ENCODE measurements around the gene ST3GAL5.
"Not testable (repeated sequence)": the region's sequence is repeated elsewhere in the genome, so short reads cannot be mapped to it uniquely, and the experiment has no call there.

Gene ST3GAL5

DNA sequence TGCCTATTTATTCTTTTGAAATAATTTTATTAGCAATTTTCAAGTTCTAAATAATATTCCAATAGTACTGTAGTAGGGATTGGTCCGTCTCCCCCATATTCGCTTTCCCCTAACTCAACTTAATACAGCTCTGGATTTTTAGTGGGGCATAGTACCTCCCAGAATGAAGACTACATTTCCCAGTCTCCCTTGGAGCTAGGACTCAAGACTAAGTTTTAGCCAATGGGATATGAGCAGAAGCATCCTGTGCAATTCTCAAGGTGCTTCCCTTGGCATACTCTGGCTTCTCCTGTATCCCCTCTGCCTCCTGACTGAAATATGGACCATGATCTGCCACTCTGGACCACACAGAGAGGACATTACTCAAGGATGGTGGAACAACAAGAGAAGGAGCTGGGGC is 24.1 kb downstream of the ST3GAL5 start:
- no peak for DNase-seq

DNA sequence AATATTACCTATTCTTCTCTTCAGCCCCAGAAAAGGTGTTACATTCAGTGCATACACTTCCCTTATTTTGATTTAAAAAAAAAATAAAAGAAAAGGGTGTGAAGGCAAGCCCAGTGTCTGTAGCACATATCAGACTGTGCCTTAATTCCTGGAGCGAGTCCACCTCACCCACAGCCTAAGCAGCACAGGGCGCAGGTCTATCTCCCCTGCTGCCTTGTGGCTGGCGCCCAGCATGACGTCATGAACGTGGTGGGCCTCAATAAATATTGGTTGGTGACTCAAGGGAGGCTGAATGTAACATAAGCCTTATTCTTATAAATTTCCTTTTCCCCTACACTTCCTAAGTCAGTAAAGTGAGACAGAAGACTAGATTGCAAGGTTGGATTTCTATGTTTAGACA is 26.4 kb downstream of the ST3GAL5 start:
- DNase-seq: no peak

DNA sequence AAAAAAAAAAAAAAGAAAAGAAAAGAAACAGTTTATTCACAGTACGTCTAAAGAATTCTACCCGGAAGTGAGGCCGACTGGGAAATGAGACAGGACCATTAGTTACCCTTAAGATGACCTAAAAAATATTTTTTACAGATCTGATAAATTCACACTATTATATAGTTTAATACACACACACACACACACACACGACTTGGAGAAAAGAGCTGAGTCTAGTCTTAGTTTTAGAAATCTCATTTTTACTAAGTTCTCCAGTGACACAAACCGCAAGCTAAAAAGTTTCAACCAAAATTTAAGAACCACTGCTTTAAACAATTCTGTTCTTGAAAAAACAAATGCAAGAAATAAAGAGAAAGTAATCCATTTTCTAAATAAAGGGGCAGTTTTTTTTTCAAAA is 27.1 kb downstream of the ST3GAL5 start:
- DNase-seq: no peak

DNA sequence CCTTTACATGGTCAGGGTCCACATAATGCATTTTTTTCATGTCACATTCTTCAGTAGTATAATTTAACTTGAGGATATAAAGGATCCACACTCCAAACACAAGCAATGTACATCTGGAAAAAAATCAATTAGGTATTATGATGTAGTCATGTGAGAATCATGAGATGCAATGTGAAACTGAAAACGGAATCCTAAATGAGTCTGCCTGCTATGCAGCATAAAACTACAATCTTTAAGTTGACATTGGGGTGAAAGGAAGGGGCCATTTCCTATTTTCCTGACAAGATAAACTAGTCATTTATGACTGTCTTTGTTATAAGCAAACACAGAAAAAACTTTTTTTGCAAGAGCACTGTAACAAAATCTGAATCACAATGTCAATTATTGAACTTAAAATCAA is 27.6 kb downstream of the ST3GAL5 start:
- DNase-seq: no peak

DNA sequence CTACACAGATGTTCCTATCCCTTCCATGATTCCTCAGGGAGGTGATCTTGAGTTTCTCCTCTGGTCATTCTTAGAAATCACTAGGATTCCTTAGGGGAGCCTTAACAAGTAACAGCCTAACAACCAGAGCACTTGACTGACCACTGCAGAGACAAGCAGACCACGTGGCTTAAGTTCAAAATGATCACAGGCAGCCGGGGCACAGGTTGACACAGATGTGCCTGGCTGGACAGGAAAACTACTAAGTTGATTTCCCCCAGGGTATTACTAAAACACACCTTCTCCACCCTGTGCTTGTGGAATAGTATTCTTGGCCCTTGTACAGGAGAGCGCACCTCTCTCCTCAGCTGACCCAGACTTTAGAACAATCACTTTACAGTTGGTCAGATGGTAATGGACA is 29.9 kb downstream of the ST3GAL5 start:
- DNase-seq: no peak

DNA sequence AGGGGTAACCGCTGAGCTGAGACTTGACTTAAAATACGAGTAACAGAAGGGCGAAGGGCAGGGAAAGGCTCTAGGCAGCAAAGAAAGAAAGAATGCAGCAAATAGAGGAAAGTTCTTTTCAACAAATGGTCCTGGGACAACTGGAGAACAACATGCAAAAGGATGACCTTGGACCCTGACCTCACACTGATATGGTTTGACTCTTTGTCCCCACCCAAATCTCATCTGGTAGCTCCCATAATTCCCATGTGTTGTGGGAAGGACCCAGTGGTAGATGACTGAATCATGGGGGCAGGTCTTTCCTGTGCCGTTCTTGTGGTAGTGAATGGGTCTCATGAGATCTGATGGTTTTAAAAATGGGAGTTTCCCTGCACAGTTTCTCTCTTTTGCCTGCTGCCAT is 33.9 kb downstream of the ST3GAL5 start:
- DNase-seq: no peak

DNA sequence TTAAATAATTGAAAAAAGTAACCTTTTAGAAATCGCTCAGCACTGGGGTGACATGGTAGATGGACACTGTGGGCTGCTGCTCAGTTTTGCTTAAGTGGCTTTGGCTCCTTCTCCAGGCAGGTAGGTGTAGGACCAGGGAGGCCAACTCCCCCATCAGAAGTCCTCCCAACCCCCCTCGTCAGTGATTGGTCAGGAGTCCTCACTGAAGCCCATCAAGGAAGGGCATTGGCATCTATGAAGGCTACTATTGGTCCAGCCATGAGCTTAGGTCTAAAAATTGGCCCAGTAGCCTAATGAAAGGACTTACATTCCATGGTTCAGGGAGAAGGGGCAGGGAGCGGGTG is 34.7 kb downstream of the ST3GAL5 start:
- no peak for DNase-seq

DNA sequence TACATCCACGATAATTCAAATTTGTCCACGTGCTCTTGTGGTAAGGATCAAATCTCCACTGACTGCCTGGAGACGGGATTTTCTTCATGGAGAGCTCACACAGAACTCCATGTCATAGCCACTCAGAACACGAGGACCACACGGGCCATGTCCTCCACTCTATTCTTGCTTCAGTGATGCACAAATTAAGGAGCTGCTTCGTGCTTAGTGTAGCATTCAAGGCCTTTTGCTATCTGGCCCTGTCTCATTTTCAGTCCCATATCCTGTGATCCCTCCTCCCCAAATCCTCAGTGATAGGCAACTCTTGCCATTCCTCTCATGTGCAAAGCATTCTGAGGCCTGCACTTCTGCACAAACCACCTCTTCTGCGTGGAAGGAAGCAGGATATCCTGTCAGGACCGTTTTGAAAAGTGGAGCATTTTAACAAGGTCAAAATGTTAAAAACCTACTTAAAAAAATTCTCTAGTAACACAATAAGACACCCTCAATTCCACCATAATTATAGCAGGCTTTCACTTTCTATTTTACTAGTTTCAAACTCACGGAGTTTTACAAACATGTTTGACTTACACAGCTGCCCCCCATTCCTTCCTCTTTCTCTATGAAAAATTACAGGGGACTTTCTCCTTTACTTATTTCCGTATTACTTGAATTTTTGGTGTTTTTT is 35.2 kb downstream of the ST3GAL5 start:
- no peak for DNase-seq

DNA sequence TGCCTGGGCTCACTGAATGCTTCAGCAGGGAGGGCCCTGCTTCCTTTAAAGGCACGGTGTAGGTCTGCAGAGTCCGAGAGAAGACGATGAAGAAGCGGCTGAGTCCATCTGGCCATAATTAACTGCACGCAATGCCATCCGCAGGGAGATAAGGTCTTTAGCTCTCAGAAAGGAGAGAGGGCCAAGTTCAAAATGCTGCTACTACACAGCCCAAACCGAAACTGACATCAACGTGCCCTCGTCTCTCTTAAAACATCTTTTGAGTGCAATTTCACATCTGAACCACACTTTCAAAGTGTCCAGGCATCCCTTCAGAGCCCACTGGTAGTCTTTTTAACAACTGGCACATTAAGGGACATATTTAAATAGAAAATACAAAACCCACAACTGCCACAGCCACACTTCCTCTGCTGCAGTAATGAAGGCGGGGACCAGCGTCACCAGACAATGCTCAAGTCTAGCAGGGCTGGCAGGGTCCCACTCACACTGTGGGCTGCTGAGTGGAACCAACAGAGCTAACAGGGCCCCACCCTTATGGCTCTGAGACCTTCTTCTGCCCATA is 35.8 kb downstream of the ST3GAL5 start:
- DNase-seq: no peak

DNA sequence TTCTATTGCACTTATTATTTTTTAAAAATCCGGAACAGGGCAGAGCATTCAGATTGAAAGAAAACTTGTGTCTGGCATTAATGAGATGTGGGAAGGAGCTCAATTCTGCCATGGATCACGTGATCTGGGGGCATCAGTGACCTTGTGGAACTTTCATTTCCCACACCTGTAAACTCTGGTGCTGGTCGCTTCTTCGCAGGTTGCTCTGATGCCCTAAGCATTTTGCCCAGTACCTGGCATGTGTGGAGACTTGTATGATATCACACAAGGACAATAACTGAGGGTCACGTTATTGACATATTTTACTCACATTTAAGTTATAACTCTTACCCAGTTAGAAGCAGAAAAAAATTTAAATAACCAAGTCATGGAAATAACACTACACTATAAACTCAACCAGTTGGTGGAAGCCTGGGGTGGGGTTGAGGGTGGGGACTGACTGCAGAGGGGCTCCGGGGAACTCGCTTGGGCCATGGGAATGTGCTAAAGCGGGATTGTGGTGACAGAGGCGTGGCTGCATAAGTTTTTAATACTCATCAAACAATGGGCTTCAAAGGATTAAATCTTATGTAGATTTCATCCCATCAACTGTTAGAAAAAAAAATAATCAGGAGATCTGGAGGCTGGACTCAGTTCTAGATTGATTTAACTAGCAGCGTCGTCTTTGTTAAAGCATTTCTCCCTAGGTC is 36.5 kb downstream of the ST3GAL5 start:
- no peak for DNase-seq

DNA sequence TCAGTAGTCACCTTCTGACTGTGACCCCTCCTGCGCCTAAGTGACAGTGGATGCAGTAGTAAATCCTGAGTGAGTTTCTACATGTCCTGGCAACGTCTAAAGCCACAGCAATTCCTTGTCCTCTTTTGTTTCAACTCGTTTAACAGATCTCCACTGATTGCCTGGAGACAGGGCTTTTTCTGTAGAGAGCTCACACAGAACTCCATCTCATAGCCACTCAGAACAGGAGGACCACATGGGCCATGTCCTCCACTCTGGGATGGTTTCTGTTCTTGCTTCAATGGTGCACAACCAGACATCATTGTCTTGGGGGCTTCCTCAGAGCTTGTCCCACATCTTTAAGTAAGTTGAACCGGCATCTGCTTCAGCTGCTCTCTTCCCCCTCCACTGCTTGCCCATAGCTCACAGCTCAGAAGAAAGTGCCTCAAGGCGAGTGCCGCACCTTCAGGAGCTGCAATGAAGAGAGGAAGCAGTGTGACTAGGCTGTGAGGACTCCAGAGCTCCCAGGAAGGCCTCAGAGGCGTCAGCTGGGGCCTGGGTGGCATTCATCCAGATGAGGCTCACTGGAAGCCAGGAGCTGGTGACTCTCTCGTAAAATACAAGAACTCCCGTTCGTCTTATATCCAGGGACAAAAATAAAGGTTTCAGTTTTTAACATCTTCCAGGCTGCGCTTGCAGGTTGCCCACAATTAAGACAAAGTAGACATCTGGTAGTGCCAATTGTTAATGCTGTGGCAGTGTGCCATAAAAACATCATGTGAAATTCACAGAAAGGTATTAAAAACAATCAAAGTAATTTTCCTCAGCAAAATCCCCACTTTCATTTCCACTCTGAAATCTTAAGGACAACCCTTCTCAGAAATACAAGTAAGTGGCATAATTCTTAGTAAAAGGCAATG is 37.3 kb downstream of the ST3GAL5 start:
- no peak for DNase-seq

DNA sequence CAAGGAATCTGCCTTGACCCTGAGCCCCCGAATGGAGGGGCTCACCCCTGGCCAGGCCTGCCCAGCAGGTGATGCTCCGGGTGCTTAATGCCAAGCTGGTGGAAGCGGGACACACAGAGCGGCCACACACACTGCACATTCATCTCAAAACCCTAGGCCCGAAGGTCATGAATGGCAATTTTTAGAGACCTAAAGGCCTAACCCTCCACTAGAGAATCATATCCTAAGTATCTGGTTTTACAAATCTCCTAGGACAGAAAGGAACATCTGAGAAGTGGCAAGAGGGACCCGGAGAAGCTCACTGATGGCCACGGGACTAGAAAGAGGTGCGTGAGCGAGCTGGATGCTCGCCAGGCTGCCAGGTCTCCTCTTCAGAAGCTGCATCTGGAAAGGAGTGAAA is 38.3 kb downstream of the ST3GAL5 start:
- no peak for DNase-seq

DNA sequence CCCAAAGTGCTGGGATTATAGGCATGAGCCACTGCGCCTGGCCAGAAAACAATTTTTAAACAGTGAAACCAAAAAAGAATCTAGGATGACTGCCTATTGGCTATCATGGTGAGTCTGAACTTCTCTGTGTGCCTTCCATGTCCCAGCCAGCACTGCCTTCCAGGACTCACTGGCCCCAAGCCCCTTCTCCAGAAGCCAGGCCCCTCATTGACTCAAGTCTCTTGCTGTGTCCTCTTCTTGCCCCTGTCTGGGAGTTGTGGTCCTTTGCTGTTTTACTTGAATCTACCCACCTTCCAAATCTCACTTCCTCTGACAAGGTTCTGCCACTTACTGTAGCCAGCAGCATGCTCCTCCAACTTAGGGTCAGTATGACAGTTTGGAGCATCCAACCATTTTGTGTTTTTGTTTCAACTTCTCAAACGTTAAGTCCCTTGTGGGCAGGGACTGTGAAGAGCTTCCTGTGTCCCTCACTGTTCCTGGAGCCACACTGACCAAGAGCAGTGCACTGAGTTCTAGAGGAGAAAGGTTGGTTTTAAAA is 41.7 kb downstream of the ST3GAL5 start:
- no peak for DNase-seq

DNA sequence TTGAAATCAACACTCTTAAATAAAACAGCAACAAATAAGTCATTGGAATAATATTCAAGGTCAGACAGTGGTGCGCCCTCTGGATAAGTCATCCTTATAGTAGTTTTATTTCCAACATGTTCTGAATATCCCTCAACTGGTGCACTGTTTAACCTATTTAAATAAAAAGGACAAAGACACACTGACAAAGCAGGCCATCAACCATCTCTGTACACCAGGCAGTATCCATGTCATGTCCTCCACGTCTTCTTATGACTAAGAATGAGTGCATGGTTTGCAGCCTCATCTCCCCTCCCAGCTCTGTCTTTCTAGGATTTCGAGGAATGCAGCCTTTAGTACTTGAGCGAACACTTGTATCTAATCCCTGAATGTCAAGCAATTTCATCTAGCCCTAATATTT is 42.4 kb downstream of the ST3GAL5 start:
- no peak for DNase-seq

DNA sequence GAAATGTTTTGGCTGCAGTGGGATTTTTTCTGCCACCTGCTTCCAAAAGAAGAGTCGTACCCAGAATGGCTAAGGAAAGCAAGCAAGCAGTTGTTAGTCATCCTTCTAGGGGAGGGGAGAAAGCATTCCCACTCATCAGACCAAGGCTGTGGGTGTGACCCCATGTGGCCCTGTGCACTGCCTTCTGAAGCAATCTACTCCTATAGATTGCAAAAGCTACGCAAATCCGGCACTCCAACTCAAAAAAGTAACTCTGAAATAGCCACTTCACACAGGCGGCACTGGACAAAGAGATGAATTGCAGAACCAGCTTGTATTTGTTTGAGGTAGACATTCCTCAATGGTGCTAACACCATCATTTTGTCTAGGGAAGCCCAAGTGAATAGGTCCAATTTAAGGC is 44.3 kb downstream of the ST3GAL5 start:
- no peak for DNase-seq

DNA sequence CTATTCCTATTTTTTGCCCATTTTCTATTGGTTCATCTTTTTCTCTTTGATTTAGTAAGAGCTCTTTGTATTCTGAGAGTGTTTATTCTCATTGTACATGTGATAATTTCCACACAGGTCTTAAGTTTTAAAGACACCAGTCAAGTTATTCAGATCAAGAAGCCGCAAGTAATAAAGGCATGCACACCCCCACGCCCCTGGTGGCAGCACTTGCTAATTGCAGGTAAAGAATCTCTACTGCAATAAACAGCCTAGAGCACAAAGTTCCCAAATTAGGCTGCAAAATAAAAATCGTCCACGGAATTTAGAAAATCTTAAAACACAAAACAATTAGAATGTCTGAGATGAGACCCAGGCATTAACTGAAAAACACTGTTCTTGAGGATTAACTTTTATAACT is 45.2 kb downstream of the ST3GAL5 start:
- no peak for DNase-seq

DNA sequence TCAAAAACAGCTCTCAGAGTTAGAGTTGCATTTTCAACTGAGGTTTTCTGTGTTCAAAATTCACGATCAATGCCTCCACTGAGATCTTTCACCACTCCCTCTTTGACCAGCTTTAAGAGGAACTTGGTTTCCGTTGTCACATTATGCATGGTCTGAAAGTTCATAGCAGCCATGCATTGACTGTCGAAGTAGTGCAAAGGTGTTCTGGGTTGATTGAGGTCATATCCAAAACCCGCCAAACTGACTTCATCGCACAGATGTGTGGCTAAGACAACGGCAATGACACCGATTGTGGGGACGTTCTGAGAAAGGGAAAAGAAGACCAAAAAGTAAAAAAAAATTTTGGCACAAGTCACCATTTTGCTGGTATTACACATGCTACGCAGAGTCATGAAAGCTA is 48.7 kb downstream of the ST3GAL5 start:
- no peak for DNase-seq

DNA sequence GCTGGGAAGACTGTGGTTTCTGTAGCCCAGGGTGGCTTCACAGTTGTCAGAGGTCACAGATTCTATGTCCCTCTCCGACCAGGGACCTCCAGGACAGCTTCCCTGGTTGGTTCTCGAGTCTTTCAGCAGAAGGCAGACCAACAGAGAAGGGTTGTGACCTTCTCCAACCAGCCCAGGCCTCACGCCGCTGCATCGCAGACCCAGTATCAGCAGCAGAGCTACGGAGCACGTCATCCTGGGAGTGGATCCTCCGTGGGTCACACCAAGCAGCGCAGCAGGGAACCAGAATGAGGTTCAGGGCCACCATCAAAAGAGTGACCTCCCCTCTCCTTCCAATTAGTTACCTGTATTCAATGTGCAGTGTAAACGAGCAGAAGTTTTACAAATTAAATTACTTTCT is 49.3 kb downstream of the ST3GAL5 start:
- DNase-seq: no peak

DNA sequence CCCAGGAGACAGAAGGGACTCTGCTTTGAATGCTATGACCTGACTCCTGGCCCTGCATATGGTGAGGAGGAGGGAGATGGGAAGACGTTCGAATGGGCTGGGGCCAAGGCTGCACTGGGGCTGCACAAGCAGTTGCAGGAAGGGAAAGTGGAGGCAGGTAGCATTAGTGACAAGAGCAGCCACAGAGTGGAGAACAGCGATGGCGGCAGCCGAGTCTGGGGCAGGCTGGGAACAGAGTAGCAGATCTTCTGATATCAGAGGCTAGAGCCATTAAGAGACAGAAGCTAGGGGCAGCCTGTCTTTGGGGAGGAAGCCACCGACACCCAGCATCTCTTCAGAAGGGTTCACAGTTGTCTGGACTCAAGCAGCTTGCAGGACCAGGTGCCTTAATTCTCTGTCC is 50.1 kb downstream of the ST3GAL5 start:
- no peak for DNase-seq

DNA sequence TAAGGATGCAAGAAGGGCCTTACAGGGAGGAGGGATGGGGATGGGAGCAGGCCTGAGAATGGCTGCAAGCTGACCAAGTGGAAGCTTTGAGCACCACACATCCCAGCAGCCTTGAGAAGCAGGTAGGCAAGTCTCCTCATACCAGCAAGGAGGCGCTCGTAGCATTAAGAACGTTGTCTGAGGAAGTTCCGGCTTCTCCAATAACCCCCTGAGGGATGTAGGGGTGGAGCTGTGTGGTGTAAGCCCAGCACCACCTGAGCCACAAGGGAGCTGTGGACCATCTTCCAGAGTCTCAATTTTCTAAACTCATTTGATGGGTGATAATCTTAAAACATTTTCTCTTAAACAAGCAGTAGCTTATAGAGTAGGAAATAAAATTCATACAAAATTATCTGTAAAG is 50.6 kb downstream of the ST3GAL5 start:
- DNase-seq: no peak

DNA sequence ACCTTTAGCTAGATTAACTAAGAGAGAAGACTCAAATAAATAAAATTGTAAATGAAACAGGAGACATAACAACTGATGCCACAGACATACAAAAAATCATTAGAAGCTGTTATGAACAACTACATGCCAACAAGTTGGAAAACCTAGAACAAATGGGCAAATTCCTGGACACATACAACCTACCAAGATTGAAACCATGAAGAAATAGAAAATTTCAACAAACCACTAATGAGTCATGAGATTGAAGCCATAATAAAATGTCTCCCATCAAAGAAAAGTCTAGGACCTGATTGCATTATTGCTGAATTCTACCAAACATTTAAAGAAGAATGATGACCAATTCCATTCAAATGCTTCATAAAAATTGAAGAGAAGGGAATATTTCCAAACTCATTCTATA is 54.3 kb downstream of the ST3GAL5 start:
- DNase-seq: no peak

DNA sequence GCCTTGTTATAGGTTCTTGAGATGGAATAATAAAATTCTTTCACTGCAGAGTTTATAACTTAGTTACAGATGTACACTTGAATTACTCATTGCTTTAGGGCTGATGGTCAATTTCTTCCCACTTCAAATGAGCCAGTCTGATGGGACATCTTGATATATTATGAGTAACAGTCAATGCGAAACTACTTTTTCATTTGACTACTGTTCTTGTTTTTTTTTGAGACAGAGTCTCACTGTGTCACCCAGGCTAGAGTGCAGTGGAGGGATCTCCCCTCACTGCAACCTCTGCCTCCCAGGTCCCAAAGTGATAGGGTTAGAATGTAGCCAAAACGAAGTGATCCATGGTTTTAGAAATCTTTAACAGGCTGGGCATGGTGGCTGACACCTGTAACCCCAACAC is 57.1 kb downstream of the ST3GAL5 start:
- no peak for DNase-seq

DNA sequence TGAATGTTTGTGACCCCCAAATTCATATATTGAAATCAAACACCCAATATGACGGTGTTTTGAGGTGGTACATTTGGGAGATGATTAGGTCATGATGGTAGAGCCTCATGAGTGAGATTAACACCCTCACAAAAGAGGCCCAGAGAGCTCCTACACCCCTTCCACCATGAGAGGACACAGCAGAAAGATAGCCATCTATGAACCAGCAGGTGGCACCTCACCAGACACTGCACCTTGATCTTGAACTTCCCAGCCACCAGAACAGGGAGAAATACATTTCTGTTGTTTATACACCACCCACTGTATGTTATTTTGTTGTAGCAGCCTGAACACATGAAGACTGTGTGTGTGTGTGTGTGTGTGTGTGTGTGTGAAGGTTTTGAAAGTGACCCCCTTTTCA is 58.1 kb downstream of the ST3GAL5 start:
- no peak for DNase-seq

DNA sequence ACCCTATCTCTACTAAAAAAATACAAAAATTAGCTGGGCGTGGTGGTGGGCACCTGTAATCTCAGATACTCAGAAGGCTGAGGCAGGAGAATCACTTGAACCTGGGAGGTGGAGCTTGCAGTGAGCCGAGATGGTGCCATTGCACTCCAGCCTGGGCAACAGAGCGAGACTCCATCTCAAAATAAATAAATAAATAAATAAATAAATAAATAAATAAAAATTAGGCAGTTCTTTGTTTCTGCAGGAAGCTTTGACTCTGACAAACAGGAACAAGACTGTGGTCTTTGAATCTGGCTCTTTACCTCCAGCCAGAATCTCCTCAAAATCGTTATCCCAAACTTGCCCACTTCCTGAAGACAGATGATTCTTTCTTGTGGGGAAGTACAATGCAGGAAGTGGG is 59.4 kb downstream of the ST3GAL5 start:
- DNase-seq: not testable (repeated sequence)

Data from COR-L47 (cell line).